Measurements from ENCODE around the gene CLEC3B.
"Not testable (repeated sequence)": the region's sequence is repeated elsewhere in the genome, so short reads cannot be mapped to it uniquely, and the experiment has no call there.

CLEC3B gene

GRCh38 chr3:45064512-45065372 is 38.6 kb downstream of the CLEC3B start:
- Mint-ChIP-seq H3K36me3 (ENCODE audit: insufficient read depth) (no peaks in the 10 kb centered on the region), H3K27ac (ENCODE audit: low read depth) (no peak overlapping the region), H3K4me1 (peaks cover 12% of the 10 kb centered on the region), H3K27me3 (peaks cover 34% of the 10 kb centered on the region), H3K4me3 (no peak overlapping the region), H3K9me3 (no peaks in the 10 kb centered on the region)
- no peak for ATAC-seq (replicated peaks; ENCODE audit: extremely low read depth, poor library complexity, severe bottlenecking)
- no peak for DNase-seq (ENCODE audit: low spot score in 2 of 2)

GRCh38 chr3:45065373-45065720 is 39.2 kb downstream of the CLEC3B start:
- Mint-ChIP-seq H3K27me3 (peaks cover 35% of the 10 kb centered on the region), H3K4me3 (no peak overlapping the region), H3K36me3 (ENCODE audit: insufficient read depth) (no peaks in the 10 kb centered on the region), H3K27ac (ENCODE audit: low read depth) (no peak overlapping the region), H3K9me3 (no peaks in the 10 kb centered on the region), H3K4me1 (peaks cover 12% of the 10 kb centered on the region)
- ATAC-seq (replicated peaks; ENCODE audit: extremely low read depth, poor library complexity, severe bottlenecking) (no peak), DNase-seq (ENCODE audit: low spot score in 2 of 2) (no peak)

DNA sequence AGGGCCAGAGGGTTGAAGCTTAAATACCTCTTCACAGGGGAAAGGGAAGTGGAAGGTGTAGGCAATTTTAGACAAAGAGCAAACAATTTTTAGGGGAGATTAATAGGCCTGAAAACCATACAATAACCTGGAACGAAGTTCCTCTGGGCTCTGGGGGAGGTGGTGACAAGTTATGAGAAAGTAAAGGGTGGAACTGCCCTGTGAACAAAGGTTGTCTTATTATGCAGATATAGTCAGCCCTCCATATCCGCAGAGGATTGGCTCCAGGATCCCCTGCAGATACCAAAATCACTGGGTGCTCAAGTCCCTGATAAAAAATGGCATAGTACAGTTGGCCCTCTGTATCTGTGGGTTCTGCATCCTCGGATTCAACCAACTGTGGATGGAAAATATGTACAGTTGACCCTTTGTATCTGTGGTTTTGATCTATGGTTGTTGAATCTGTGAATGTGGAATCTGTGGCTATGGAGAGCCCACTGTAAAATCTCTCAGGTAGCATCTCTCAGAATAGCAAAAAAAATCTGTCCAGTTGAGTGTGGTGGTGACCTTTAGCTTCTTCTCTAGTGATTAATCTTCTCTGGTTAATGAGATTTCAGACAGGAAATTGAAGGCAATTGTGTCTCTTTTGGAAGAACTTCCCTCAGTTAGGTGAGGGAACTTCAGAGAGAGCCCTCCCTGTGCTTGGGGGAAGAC is 40.2 kb downstream of the CLEC3B start:
- H3K4me3 Mint-ChIP-seq: no peak overlapping the region
- H3K36me3 Mint-ChIP-seq (ENCODE audit: insufficient read depth): no peaks in the 10 kb centered on the region
- H3K27ac Mint-ChIP-seq (ENCODE audit: low read depth): no peak overlapping the region
- no peaks in the 10 kb centered on the region for H3K9me3 Mint-ChIP-seq
- H3K4me1 Mint-ChIP-seq: peaks cover 12% of the 10 kb centered on the region
- DNase-seq (ENCODE audit: low spot score in 2 of 2): no peak
- ATAC-seq (replicated peaks; ENCODE audit: extremely low read depth, poor library complexity, severe bottlenecking): no peak
- H3K27me3 Mint-ChIP-seq: peaks cover 35% of the 10 kb centered on the region

DNA sequence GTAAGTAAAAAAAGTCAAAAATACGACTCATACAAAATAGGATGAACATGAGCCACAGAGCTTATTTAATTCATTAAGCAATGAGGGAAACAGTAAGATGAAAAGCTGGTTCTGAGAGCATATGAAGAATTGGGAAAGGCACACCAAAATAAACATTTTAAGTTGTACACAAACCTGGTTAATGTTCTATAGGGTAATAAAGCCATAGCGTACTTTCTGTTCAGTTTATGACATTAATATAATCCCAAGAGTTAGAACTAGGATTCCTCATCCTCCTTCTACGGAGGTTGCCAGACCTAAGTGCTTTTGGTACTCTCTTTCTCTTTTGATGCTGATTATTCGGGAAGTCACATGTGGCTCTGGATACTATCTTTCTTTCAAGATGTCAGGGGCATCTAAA is 41.4 kb downstream of the CLEC3B start:
- ATAC-seq (replicated peaks; ENCODE audit: extremely low read depth, poor library complexity, severe bottlenecking) (no peak), DNase-seq (ENCODE audit: low spot score in 2 of 2) (no peak)
- no peak overlapping the region for H3K27ac Mint-ChIP-seq (ENCODE audit: low read depth)
- no peak overlapping the region for H3K4me3 Mint-ChIP-seq
- H3K27me3 Mint-ChIP-seq: peaks cover 35% of the 10 kb centered on the region
- no peaks in the 10 kb centered on the region for H3K36me3 Mint-ChIP-seq (ENCODE audit: insufficient read depth)
- H3K4me1 Mint-ChIP-seq: peaks cover 12% of the 10 kb centered on the region
- H3K9me3 Mint-ChIP-seq: no peaks in the 10 kb centered on the region

GRCh38 chr3:45067941-45068340 is 41.8 kb downstream of the CLEC3B start:
- Mint-ChIP-seq H3K36me3 (ENCODE audit: insufficient read depth) (no peaks in the 10 kb centered on the region), H3K27me3 (peaks cover 35% of the 10 kb centered on the region), H3K27ac (ENCODE audit: low read depth) (no peak overlapping the region), H3K4me1 (peaks cover 12% of the 10 kb centered on the region), H3K9me3 (no peaks in the 10 kb centered on the region), H3K4me3 (no peak overlapping the region)
- ATAC-seq (replicated peaks; ENCODE audit: extremely low read depth, poor library complexity, severe bottlenecking): no peak
- no peak for DNase-seq (ENCODE audit: low spot score in 2 of 2)

GRCh38 chr3:45071075-45071474 is 45.0 kb downstream of the CLEC3B start:
- H3K4me1 Mint-ChIP-seq: no peaks in the 10 kb centered on the region
- peaks cover 52% of the 10 kb centered on the region for H3K27me3 Mint-ChIP-seq
- no peaks in the 10 kb centered on the region for H3K9me3 Mint-ChIP-seq
- ATAC-seq (replicated peaks; ENCODE audit: extremely low read depth, poor library complexity, severe bottlenecking): no peak
- no peak for DNase-seq (ENCODE audit: low spot score in 2 of 2)
- H3K36me3 Mint-ChIP-seq (ENCODE audit: insufficient read depth): no peaks in the 10 kb centered on the region
- H3K27ac Mint-ChIP-seq (ENCODE audit: low read depth): no peak overlapping the region
- no peak overlapping the region for H3K4me3 Mint-ChIP-seq

DNA sequence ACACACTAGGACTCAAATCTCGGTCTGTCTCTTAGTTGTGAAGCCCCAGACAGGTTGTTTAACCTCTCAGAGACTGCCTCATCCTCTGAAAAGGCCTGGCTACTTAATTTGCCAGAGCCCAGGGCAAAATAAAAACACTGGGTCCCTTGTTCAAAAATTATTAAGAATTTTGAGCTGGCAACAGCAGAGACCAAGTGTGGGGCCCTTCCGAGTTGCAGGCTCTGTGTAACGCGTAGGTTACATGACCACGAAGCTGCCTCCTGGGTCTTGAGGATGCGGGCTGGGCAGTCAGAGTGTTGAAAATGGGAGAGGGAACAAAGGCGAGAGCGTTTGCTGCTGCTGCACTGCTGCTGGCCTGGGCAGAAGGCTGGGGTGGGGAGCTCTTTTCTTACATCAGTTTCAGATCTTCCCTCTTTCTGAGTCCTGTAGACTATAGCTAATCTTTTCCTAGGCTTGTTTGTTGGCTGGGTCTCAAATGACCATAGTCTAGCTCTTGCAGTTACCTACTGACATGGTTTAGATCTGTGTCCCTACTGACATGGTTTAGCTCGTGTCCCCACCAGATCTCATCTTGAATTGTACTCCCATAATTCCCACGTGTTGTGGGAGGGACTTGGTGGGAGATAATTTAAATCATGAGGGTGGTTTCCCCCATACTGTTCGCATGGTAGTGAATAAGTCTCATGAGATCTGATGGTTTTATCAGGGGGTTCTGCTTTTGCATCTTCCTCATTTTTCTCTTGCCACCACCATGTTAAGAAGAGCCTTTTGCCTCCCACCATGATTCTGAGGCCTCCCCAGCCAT is 49.9 kb downstream of the CLEC3B start:
- H3K9me3 Mint-ChIP-seq: no peaks in the 10 kb centered on the region
- ATAC-seq (replicated peaks; ENCODE audit: extremely low read depth, poor library complexity, severe bottlenecking): no peak
- no peak overlapping the region for H3K27ac Mint-ChIP-seq (ENCODE audit: low read depth)
- H3K4me3 Mint-ChIP-seq: no peak overlapping the region
- H3K4me1 Mint-ChIP-seq: no peaks in the 10 kb centered on the region
- DNase-seq (ENCODE audit: low spot score in 2 of 2): no peak
- H3K36me3 Mint-ChIP-seq (ENCODE audit: insufficient read depth): peaks cover 2% of the 10 kb centered on the region
- peaks cover 17% of the 10 kb centered on the region for H3K27me3 Mint-ChIP-seq

DNA sequence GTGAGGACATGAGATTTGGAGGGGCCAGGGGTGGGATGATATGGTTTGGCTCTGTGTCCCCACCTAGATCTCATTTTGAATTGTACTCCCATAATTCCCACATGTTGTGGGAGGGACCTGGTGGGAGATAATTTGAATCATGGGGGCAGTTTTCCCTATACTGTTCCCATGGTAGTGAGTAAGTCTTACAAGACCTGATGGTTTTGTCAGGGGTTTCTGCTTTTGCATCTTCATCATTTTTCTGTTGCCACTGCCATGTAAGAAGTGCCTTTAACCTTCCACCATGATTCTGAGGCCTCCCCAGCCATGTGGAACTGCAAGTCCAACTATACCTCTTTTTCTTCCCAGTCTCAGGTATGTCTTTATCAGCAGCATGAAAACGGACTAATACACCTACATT is 52.2 kb downstream of the CLEC3B start:
- H3K27me3 Mint-ChIP-seq: peaks cover 21% of the 10 kb centered on the region
- not testable (repeated sequence) for ATAC-seq (replicated peaks; ENCODE audit: extremely low read depth, poor library complexity, severe bottlenecking); H3K4me3 Mint-ChIP-seq; H3K36me3 Mint-ChIP-seq (ENCODE audit: insufficient read depth); DNase-seq (ENCODE audit: low spot score in 2 of 2); H3K27ac Mint-ChIP-seq (ENCODE audit: low read depth); H3K9me3 Mint-ChIP-seq; H3K4me1 Mint-ChIP-seq

DNA sequence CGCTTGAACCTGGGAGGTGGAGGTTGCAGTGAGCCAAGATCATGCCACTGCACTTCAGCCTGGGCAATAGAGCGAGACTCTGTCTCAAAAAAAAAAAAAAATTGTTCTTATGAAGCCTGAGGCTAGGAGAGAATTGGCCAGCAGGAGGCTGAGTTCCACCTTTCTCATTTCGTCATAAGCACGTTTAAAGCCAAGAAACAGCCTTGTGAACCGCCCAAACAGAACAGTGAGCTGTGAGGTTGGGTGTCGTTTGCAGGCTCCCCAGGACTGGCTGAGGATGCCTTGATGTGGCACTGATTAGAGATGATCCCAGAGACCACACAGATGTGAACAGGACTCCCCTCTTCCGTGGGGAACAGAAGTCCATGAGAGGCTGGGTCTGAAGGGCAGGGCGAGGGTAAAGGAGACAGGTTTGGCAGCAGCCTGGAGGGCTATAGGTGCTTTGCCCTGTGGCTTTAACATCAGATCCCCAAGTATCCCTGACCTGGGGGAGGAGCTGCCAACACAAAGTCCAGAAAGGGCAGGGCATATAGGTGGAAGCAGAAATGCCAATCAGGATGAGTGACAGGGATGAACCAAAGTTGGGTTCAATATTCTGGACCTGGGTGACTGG is 52.9 kb downstream of the CLEC3B start:
- H3K4me3 Mint-ChIP-seq: no peak overlapping the region
- peaks cover 22% of the 10 kb centered on the region for H3K27me3 Mint-ChIP-seq
- H3K36me3 Mint-ChIP-seq (ENCODE audit: insufficient read depth): peaks cover 2% of the 10 kb centered on the region
- DNase-seq (ENCODE audit: low spot score in 2 of 2) (no peak), ATAC-seq (replicated peaks; ENCODE audit: extremely low read depth, poor library complexity, severe bottlenecking) (no peak)
- H3K27ac Mint-ChIP-seq (ENCODE audit: low read depth): no peak overlapping the region
- H3K9me3 Mint-ChIP-seq: no peaks in the 10 kb centered on the region
- H3K4me1 Mint-ChIP-seq: no peaks in the 10 kb centered on the region

DNA sequence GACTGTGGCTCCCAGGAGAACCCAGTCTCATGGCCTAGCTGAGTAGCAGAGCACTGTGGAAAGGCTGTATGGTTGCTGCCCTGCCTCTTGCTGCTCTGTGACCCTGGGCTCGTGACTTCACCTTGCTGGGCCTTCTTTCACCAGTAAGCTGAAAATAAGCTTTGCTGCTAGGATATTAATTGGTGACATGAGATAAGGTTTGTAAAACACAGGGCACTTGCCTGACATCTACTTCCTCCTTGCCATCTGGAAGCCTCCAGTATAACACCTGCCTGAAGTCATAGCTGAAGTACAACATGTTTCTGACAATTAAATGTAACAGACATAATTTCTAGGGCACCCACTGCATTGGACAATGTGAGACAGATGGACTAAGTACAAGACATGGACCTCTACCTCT is 53.6 kb downstream of the CLEC3B start:
- H3K9me3 Mint-ChIP-seq: no peaks in the 10 kb centered on the region
- H3K27me3 Mint-ChIP-seq: peaks cover 18% of the 10 kb centered on the region
- no peak overlapping the region for H3K27ac Mint-ChIP-seq (ENCODE audit: low read depth)
- no peaks in the 10 kb centered on the region for H3K4me1 Mint-ChIP-seq
- DNase-seq (ENCODE audit: low spot score in 2 of 2) (no peak), ATAC-seq (replicated peaks; ENCODE audit: extremely low read depth, poor library complexity, severe bottlenecking) (no peak)
- H3K36me3 Mint-ChIP-seq (ENCODE audit: insufficient read depth): peaks cover 2% of the 10 kb centered on the region
- no peak overlapping the region for H3K4me3 Mint-ChIP-seq

- no peak overlapping the region for H3K27ac Mint-ChIP-seq (ENCODE audit: low read depth)
These were observed 54.7 kb downstream of the CLEC3B start for GRCh38 chr3:45080824-45081223.

DNA sequence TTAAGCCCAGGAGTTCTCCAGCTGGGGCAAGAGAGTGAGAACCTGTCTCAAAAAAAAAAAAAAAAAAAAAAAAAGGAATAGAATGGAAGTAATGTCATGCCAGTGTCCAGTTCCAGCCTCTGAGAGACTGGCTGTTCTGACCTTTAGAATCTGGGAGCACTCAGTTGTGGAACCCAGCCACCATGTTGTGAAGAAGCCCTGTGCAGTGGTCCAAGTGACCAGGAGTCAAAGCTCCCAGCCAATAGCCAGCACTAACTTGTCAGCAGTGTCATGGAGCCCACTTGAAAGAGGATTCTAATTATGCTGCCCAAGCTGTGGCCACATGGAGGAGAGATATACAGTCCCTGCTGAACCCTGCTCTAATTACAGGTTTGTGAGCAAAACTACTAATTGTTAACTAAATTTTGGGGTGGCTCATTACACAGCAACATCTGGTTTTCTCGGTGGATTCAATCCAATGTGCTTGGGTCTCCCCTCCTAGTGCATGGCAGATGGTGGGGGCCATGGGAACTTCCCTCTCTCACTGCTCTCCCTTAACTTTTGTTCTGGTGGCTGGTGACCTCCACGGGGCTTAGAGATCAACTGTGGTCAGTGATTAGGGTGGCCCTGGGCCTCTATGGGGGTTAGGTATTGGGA is 55.5 kb downstream of the CLEC3B start:
- H3K27me3 Mint-ChIP-seq: peaks cover 15% of the 10 kb centered on the region
- H3K4me3 Mint-ChIP-seq: no peak overlapping the region
- no peaks in the 10 kb centered on the region for H3K4me1 Mint-ChIP-seq
- peaks cover 2% of the 10 kb centered on the region for H3K36me3 Mint-ChIP-seq (ENCODE audit: insufficient read depth)
- no peak for DNase-seq (ENCODE audit: low spot score in 2 of 2)
- H3K27ac Mint-ChIP-seq (ENCODE audit: low read depth): no peak overlapping the region
- ATAC-seq (replicated peaks; ENCODE audit: extremely low read depth, poor library complexity, severe bottlenecking): no peak
- no peaks in the 10 kb centered on the region for H3K9me3 Mint-ChIP-seq

More at GRCh38 chr3:45080824-45081223, 54.7 kb downstream of the CLEC3B start:
- DNase-seq (ENCODE audit: low spot score in 2 of 2) (no peak), ATAC-seq (replicated peaks; ENCODE audit: extremely low read depth, poor library complexity, severe bottlenecking) (no peak)
- Mint-ChIP-seq H3K4me1 (no peaks in the 10 kb centered on the region), H3K9me3 (no peaks in the 10 kb centered on the region), H3K27me3 (peaks cover 15% of the 10 kb centered on the region), H3K4me3 (no peak overlapping the region), H3K36me3 (ENCODE audit: insufficient read depth) (peaks cover 2% of the 10 kb centered on the region)
